Measurements from ENCODE around the gene AMDHD2.
A peak's percentile ranks its signal among the peaks of the same experiment; 100 is the strongest.

Gene AMDHD2

DNA sequence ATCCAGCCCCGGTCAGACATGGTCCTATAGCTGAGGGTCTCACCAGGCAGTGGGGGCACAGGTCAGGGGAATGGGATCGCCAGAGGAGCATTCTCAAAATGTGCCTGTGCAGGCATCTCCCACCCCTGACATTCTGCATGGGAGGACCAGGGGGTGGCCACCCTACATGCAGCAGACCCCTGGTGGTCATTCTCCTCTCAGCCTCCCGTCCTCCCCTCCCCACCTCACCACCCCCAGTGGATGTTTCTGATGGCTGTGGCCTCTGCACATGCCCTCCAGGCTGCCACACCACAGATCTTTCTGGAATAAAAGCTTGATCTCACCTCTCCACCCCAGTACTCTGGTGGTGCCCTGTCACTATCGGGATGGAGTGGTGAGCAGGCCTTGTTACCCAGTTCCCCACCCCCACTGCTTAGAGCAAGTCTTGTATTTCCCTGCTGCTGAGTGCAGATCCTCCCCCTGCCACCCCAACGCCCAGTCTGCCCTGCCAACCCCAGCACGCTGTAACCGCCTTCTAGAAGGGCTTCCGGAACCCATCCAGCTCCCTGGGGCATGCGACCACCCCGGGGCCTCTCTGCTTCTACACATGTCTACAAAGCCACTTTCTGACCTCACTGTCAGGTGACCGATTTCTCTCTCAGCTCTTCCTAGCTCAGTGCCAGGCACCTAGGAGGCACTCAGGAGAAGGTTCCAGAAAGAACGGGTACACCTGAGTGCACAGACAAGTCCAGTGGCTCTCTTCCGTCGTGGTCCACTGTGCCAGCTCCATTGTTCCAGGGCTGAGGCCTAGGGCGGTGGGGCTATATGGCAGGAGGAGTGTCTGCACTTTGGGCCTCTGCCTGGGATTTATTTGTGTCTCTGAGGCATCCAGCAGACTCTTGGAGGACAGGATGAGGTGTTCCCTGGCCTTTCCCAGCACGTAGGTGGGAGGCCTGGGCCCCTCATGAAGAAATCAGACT is 36.0 kb upstream of the AMDHD2 start:
- DNase-seq (ENCODE audit: low spot score) = no peak

DNA sequence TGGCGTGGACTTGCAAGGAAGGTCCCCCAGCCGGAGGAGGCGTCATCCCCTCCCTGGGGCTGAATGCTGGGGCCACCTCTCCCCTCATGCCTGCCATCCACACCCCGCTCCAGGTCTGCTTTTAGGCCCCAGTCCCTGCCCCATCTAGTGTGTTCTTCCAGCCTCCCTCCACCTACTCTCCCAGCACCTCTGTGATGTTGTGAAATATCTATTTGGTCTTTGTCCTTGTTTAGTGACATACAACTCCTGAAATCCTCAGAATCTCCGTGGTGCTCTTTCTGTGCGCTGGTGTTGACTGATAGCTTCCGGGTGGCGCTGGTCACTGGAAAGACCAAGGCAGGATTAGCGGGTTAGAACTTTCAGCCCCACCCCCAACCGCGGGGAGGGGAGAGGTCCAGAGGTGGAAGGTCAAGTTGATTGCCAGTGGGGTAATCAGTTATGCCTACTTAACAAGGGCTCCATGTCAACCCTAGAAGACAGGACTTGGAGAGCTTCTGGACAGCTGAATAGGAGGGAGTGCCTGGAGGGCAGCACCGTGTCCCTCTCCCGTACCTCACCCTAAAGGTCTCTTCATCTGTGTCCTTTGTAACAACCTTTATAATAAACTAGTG is 35.2 kb upstream of the AMDHD2 start:
- DNase-seq (ENCODE audit: low spot score) = no peak

DNA sequence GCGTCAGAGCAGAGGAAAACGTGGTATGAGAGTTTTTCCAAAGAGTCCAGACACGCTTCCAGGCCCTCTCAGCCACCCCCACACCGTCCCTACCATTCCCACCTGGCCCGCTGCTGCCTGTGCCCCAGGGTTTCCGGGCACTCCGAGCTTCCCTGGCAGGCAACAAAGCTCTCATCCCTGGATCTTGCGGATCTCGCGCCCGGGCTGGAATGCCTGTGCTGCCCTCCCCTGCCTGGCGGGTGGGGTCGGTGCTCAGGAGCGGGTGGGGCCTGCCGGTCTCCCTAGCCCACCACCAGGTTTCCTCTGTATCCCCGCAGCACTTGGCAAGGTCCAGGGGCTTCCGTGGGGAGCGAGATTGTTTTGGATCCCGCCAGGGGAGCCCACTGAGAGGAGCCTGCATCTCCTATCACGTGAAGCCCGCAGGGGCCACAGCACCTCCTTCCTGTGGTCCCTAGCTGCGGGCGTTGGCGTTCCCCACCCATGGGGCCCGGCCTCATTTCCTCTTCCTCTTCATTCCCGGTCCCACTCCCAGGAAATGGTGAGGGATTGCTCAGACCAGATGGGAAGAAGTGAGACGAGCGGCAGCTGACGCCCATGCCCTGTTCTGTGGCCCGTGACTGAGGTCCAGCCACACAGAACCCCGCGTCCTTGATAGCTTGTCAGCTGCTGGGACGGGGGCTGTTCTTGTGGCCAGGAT is 34.2 kb upstream of the AMDHD2 start:
- DNase-seq (ENCODE audit: low spot score) = no peak

DNA sequence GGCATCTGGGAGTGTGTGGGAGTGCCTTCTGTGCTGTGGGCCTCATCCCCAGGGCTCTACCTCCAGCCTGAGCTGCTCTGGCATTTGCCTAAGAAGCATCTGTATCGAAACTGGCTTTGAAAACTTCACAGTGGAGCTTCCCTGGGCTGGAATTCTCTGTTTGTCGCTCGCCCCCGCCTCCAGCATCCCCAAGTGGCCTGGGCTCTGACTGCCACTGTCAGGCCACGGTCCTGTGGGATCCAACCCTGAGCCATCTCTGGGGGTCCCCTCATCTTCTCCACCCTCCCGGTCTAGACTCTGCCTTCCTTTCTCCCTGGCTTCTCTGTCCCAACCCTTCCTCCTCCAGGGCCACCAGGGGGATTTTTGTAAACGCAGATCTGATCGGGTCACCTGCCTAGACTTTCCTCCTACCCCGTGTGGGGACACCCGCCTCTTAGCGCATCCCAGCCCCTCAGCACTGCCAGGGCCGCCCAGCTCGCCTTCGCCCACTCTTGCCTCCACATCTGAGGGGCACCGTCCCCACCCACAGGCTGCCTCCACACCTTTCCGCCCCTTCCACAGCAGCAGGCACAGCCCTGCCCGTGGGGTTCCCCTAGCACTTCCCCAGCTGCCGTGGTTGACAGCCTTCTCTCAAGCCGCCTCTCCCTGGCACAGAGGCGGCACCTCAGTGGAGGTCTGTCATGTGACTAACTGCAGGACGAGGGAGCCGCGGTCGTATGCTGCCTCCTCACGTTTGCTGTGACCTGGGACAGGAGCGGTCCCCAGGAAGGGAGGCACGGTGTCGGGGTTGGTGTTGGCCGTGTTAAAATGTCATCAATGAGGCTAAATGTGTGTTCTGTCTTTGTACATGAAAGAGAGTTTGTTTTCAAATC is 33.3 kb upstream of the AMDHD2 start:
- peak; percentile 76 for DNase-seq (ENCODE audit: low spot score)

DNA sequence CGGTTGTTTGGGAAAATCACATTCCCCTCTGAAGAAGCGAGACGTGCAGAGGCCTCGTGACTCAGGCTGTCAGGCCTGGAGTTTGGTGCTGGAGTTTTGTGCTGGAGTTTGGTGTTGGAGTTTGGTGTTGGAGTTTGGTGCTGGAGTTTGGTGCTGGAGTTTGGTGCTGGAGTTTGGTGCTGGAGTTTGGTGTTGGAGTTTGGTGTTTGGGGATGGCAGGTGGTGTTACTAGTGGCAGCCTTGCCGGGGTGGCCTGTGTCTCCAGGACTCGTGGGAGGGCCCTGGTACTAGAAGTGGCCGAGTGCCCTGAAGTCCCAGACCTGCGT is 32.7 kb upstream of the AMDHD2 start:
- no peak for DNase-seq (ENCODE audit: low spot score)

DNA sequence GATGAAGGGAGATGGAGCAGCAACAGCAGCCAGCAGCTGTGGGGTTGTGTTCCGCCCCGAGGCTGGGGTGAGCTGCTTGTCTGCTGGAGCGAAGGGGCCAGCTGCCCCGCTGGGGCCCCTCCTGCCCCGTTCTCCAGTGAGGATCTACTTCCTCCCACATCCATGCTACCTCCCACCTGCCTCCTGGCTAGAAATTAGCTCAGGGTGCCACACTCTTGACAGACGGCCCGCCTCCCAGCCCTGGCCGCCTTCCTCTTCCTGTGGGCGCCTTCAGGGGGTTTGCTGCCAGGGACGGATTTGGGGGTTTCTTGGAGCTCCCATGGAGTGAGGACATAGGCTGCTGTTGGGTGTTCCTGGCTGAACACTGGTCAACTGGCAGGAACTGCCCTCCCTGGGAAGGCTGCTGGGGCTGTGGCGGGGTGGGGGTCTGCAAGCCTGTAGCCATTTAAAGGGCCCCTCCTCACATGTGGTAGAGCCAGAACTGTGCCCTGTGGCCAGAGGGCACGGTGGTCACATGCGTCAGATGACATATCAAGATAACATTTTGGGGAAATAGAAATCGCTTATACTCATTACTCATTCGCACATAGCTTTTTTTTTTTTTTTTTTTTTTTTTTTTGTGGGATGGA is 32.2 kb upstream of the AMDHD2 start:
- DNase-seq (ENCODE audit: low spot score) = no peak

DNA sequence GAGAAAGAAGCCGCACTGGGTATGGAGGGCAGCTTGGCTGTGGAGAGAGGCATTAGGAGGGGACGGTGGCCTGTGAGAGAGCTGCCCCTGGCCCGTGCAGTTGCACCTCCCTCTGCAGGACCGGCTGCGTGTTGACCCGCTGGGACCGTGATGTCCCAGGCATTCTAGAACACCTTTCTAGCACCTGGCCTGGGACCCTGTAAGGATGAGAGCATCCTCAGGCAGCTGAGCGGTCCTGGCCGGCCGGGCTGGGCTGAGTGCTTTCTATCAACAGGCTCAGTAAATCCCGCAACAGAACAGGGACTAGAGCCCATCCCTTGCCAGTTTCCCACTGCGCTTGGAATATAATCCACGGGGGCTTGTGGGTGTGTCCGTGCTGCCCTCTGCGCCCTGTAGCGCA is 30.6 kb upstream of the AMDHD2 start:
- no peak for DNase-seq (ENCODE audit: low spot score)

DNA sequence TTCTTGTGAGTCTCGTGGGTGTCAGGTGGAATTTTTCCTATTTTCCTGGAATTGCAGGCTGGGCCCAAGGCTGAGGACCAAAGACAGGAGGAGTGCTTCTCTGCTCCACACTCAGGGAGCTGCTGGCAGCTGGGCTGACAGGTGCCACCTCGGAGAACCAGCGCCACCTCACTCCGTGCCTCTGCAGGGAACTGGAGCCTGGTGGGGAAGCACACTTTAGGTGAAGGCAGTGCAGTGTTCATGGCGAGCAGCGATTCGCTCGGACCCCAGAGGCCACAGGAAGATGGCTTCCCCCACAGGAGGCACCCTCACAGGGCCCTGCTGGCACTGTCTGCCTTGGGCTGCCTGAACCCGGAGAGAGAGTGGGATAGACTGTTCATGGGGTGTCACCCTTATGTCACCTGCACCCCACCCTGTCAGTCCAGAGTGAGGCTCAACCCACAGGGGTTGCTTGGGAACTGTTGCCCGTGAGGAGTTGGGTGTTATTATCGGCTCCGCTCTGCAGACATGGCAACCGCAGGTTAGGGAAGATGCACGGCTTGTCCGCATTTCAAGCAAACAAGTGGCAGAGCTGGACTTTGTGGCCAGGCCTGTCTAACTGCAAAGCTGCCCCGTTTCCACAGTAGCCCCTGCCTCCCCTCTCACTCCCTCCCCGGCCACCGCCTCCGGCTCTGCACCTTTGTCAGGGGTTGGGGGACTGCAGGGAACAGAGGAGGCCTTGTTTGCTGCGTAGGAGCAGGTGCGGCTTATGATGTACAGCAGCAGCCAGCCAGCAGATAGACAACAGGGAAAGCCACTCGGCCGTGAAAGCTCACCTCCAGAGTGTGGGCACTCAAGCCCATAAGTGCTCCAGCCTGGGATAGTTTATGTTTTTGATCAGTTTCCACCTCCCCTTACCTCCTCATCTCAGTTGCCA is 29.7 kb upstream of the AMDHD2 start:
- DNase-seq (ENCODE audit: low spot score) = peak; percentile 67

DNA sequence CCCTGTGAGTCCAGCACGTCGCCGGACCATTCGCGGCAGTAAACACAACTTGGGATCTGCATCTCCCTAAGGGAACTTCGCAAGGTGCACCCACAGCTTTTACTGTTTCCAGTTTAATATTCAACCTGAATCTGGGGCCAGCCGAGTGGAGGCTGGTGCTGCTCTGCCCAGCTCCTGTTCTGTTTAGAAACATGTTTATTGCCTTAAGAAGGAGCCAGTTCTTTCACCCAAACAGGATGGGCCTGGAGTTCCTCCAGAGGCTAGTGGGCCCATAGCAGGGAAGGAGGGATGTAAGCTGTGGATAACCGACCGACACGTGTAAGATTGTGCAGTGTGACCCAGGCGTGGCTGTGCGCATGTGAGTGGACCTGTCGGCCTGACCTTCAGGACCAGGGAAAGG is 27.9 kb upstream of the AMDHD2 start:
- DNase-seq (ENCODE audit: low spot score) = no peak

DNA sequence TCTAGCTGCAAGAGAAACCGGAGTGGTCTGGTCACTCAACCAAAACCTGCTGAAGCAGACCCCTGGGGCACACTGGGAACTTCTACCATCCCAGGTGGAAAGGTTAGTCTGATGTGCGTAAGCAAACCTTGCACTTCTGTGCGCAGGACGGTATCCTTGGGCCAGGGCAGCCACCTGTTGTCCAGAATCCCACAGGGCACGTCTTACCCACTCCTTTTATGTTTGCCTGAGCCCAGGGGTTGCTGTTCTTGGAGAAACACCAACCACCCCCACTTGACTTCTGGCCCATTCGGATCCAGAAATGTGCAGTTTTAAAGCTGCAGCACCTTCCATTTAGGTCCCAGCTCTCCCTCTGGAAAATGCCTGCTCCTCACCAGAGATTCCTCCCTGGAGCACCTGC is 26.6 kb upstream of the AMDHD2 start:
- no peak for DNase-seq (ENCODE audit: low spot score)

DNA sequence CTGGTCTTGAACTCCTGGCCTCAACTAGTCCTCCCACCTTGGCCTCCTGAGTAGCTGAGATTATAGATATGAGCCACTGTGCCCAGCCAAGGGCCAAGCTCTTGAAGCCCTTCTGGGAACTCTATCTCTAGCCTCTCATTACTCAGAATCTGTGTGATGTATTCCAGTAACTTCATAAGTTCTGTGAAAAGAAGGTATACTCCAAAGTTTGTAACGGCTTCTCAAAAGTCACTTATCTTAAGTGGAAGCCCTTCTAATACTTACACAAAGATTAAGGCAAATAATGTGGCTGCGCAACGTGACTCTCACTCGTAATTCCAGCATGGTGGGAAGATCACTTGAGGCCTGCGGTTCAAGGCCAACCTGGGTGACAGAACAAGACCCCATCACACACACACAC is 25.6 kb upstream of the AMDHD2 start:
- DNase-seq (ENCODE audit: low spot score) = no peak

DNA sequence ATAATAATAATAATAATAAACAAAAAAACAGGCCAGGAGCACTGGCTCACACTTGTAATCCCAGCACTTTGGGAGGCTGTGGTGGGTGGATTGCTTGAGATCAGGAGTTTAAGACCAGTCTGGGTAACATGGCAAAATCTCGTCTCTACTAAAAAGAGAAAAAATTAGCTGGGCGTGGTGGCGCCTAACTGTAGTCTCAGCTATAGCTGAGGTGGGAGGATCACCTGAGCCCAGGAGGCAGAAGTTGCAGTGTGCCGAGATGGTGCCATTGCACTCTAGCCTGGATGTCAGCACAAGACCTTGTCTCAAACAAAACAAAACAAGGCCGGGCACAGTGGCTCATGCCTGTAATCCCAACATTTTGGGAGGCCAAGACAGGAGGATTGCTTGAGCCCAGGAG is 25.1 kb upstream of the AMDHD2 start:
- no peak for DNase-seq (ENCODE audit: low spot score)

DNA sequence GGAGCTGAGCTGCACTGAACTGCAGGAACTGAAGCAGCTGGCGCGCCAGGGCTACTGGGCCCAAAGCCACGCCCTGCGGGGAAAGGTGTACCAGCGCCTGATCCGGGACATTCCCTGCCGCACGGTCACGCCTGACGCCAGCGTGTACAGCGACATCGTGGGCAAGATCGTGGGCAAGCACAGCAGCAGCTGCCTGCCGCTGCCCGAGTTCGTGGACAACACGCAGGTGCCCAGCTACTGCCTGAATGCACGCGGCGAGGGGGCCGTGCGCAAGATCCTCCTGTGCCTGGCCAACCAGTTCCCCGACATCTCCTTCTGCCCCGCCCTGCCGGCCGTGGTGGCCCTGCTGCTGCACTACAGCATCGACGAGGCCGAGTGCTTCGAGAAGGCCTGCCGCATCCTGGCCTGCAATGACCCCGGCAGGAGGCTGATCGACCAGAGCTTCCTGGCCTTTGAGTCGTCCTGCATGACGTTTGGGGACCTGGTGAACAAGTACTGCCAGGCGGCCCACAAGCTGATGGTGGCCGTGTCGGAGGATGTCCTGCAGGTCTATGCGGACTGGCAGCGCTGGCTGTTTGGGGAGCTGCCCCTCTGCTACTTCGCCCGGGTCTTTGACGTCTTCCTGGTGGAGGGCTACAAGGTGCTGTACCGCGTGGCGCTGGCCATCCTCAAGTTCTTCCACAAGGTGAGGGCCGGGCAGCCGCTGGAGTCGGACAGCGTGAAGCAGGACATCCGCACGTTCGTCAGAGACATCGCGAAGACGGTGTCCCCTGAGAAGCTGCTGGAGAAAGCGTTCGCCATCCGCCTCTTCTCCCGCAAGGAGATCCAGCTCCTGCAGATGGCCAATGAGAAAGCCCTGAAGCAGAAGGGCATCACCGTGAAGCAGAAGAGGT is 23.7 kb upstream of the AMDHD2 start:
- DNase-seq (ENCODE audit: low spot score) = peak; percentile 8

DNA sequence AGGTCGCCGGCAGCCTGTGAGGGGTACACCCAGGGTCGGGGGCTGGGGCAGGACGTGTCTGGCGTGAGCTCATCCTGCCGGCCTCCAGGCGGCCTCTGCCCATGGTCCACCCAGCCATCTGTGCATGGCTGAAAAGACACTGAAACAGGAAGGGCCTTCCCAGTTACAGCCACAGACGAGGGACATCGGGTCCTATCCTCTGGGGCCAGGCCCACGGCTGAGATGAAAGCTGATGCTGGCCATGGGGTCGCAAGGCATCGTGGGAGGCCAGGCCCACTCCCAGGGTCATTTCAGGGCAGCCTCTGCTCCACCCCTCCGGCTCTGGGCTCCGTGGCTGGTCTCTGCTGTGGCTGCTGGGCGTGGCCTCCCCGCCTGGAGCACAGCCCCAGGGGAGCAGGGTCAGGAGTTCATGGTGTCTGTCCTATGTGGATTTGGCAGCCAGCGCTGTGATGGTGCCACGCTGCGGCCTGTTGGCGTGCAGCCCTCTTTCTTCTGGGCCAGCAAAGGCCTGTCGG is 23.0 kb upstream of the AMDHD2 start:
- peak; percentile 37 for DNase-seq (ENCODE audit: low spot score)

DNA sequence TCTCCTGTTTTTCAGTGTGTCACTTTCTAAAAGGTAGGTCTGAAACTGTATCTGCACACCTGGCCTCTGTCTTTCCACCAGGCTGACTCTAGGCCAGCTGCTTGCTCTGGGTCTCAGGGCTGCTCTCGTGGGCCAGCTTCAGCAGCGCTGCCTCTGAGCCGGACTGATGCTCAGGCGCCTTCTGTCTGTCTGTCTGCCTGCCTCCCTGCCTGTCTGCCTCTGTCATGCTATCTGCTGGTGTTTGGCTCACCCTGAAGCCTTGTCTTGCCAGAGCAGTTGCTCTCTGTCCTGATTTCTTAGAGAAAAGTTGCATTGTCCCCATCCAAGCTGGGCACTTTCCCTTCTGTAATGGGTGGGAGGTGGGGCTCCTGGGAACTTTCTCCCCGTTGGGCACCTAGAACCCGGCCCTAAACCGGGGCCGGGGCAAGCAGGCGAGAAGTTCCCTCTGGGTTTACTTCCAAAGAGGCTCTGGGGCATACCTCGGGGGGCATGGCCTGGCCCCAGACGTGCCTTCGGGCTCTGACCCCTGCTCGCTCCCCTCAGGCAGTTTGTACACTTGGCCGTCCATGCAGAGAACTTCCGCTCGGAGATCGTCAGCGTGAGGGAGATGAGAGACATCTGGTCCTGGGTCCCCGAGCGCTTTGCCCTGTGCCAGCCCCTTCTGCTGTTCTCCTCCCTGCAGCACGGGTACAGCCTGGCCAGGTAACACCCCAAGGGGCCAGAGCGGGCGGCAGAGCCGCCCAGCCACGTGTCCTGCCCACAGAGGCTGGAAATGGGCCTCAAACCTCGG is 22.3 kb upstream of the AMDHD2 start:
- DNase-seq (ENCODE audit: low spot score) = no peak

DNA sequence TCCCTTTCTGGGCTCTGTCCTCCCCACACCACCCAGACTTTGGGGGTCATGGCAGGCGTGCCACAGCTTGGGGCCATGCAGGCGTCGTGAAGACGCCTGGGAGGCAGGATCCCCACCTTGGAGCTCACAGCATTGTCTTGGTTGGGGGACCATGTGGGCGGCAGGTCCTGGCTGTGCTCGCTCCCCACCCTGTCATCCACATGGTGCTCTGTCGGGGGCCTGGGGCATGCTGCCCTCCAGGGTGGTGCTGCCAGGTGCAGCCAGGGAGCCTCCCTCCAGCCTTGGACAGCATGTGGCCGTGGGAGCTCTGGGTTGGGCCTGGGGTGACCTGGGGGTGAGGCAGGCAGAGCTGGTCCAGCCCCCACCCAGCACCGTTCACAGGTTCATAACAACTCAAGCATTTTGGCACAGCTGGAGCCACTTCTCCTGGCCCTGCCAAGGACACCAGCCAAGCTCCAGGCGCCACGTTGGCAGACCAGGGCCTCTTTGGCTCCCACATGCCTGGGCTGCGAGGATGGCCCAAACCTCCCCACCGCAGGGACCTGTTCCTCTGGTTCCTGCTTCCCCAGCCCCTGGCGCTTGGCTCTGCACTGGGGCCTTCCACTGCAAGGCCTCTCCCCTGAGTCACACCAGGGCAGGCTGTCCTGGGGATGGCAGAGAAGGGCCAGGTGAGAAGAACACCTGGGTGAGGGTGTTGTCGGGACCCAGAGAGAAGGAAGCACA is 21.5 kb upstream of the AMDHD2 start:
- DNase-seq (ENCODE audit: low spot score) = peak; percentile 32

DNA sequence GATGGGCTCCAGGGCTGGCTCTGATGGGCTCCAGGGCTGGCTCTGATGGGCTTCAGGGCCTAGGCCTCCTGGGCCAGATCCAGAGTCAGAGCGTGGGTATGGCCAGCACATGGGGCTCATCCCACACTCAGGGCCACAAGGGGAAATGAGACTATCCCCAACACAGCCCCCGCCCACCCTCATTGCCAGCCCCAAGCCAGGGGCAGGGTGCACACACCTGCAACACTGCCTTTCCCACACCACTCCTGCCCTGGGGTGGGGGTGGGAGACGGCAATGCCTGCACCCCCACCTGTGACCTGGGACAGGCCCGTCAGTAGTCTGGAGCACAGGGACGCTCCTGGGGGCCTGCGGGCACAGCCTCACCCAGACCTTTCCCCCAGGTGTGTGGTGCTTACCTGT is 20.7 kb upstream of the AMDHD2 start:
- no peak for DNase-seq (ENCODE audit: low spot score)
